ENCODE measurements around the gene MYO3B.

DNA sequence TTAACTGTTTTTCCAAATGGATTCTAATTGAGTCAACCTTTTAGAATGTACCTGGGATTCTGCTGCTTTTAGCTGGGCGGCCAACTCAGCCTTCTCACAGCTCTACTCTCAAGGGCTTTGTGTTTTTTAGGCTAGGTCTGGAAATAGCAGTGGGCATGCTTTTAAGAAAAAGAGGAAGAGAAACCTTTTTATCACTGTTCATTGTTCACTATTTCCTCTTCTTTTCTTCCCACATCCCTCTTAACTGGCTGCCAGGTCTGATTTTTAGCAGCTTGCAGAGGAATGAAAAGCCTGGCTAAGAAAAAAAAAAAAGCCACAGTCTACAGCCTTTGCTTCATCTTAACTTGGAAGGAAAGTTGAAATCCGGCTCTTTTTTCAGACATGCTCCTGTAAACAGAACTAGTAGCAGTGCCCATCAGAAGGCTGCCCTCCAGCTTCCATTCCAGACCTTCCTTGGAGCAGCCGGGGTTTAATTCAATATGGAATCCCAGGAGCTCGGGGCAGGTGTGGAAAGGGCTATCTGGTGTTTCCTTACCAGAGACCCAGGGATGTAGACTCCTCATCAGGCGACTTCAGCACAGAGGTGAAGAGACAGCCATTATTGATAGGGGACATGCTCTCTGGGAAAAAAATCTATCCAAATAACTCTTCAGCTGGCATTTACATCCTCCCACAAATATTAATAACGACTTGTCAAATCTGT, 230.7 kb downstream of the MYO3B start:
- TF ChIP-seq, protein P1, sequence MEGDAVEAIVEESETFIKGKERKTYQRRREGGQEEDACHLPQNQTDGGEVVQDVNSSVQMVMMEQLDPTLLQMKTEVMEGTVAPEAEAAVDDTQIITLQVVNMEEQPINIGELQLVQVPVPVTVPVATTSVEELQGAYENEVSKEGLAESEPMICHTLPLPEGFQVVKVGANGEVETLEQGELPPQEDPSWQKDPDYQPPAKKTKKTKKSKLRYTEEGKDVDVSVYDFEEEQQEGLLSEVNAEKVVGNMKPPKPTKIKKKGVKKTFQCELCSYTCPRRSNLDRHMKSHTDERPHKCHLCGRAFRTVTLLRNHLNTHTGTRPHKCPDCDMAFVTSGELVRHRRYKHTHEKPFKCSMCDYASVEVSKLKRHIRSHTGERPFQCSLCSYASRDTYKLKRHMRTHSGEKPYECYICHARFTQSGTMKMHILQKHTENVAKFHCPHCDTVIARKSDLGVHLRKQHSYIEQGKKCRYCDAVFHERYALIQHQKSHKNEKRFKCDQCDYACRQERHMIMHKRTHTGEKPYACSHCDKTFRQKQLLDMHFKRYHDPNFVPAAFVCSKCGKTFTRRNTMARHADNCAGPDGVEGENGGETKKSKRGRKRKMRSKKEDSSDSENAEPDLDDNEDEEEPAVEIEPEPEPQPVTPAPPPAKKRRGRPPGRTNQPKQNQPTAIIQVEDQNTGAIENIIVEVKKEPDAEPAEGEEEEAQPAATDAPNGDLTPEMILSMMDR (IDR thresholded peaks at IDR 0.05), result no peak
- TF ChIP-seq EP300 (IDR thresholded peaks at IDR 0.05; ENCODE audit: low read depth) (no peak), POLR2A (IDR thresholded peaks at IDR 0.05) (no peak)
